OCI-LY3 (cell line): ENCODE data around the gene RPS6KA2.

Experiments
- CTCF ChIP-seq: fragments of 200-600, 300-600 bp; sonication (generic); IDR thresholded peaks from 2 replicates; pipeline ENCODE4 v1.5.1; 2014; ENCODE audit warnings: antibody characterized with exemption, low read length, low read depth
- EZH2phosphoT487 ChIP-seq: fragments of 200-600 bp; shearing (Covaris generic); IDR thresholded peaks from 2 replicates; pipeline ENCODE4 v1.6.1; 2018; ENCODE audit warnings: antibody characterized with exemption, mixed run types, low read depth

- TF ChIP-seq CTCF, result no peak
- no peak for TF ChIP-seq EZH2phosphoT487
Measured at GRCh38 chr6:166430269-166430668, 196.8 kb downstream of the RPS6KA2 start.
